Thymus (tissue), 14 donors: ENCODE results near the gene CCT5. TPM values are rescaled to one million over a fixed set of nuclear protein-coding genes. Genes with fewer than 3 reads are reported as not detected.

Source experiments
- DNase-seq, 9 donors: peaks; one replicate each; pipeline ENCODE4 v3.0.0-alpha.2; 2013; ENCODE audit warnings: low spot score in 9 of 9, low read depth in 6 of 9, missing footprints in 1 of 9
- H3K27ac ChIP-seq, 2 donors: one replicate each; pipeline ENCODE4 v1.5.1; 2013; ENCODE audit warnings: control low read depth in 1 of 2, low read depth in 1 of 2, low read length in 1 of 2, mild to moderate bottlenecking in 1 of 2, moderate library complexity in 1 of 2
- H3K27me3 ChIP-seq, 2 donors: one replicate each; pipeline ENCODE4 v1.5.1; 2013; ENCODE audit warnings: low read length in 1 of 2; ENCODE audit not compliant: control insufficient read depth in 2 of 2, insufficient read depth in 1 of 2
- H3K36me3 ChIP-seq, 2 donors: one replicate each; pipeline ENCODE4 v1.5.1; 2013; ENCODE audit warnings: low read length in 1 of 2, mild to moderate bottlenecking in 1 of 2, moderate library complexity in 1 of 2; ENCODE audit not compliant: control insufficient read depth in 2 of 2, insufficient read depth in 2 of 2
- H3K4me1 ChIP-seq, 2 donors: one replicate each; pipeline ENCODE4 v1.5.1; 2013; ENCODE audit warnings: low read length in 2 of 2; ENCODE audit not compliant: control insufficient read depth in 2 of 2, insufficient read depth in 2 of 2
- H3K4me3 ChIP-seq, 2 donors: one replicate each; pipeline ENCODE4 v1.5.1; 2013; ENCODE audit warnings: low read length in 2 of 2, control low read depth in 1 of 2, mild to moderate bottlenecking in 1 of 2
- H3K9me3 ChIP-seq, 2 donors: one replicate each; pipeline ENCODE4 v1.5.1; 2013; ENCODE audit warnings: low read length in 1 of 2, mild to moderate bottlenecking in 1 of 2; ENCODE audit not compliant: control insufficient read depth in 2 of 2, insufficient read depth in 1 of 2
- WGBS: extraction: QIAGEN DNeasy Blood & Tissue Kit; methylation state at CpG from one replicate; pipeline ENCODE4 v1.1.7; 2013; 5-methylcytosine and 5-hydroxymethylcytosine counted together
- long read RNA-seq, 10 donors: transcript quantifications; one replicate each; lab custom pipeline, GENCODE V29; 2026
- polyA plus RNA-seq: library from polyadenylated mRNA; stranded (reverse); fragments of 200-250 nt; gene quantifications from one replicate; pipeline ENCODE4 v1.2.3, GENCODE V29; 2013
- total RNA-seq: library from RNA; stranded (reverse); fragments of 120-200 nt; gene quantifications from one replicate; pipeline ENCODE4 v1.2.4, GENCODE V29; 2013
- donor health status: healthy.

The CCT5 gene
- 356 TPM for total RNA-seq
- polyA plus RNA-seq = 114 TPM
- long read RNA-seq, donor 1, transcript CCT5-201 (11 exons, 3,675 nt) = major isoform, 14 of 25 reads
- long read RNA-seq, donor 1, partial matches to known transcripts = 9 of 25 reads
- long read RNA-seq, donor 1, other reads (novel, unspliced or antisense) = 0 of 25 reads
- long read RNA-seq, donor 2 = 0 reads
- long read RNA-seq, donor 3, transcript CCT5-201 (11 exons, 3,675 nt) = major isoform, 111 of 306 reads
- long read RNA-seq, donor 3, transcript CCT5-212 (2 exons, 568 nt) = minor isoform, 26 of 306 reads
- long read RNA-seq, donor 3, transcript CCT5-210 (3 exons, 1,091 nt) = minor isoform, 6 of 306 reads
- long read RNA-seq, donor 3, partial matches to known transcripts = 159 of 306 reads
- long read RNA-seq, donor 3, other reads (novel, unspliced or antisense) = 0 of 306 reads
- long read RNA-seq, donor 4, transcript CCT5-210 (3 exons, 1,091 nt) = minor isoform, 5 of 127 reads
- long read RNA-seq, donor 4, transcript CCT5-212 (2 exons, 568 nt) = minor isoform, 18 of 127 reads
- long read RNA-seq, donor 4, transcript CCT5-201 (11 exons, 3,675 nt) = major isoform, 35 of 127 reads
- long read RNA-seq, donor 4, partial matches to known transcripts = 68 of 127 reads
- long read RNA-seq, donor 4, other reads (novel, unspliced or antisense) = 0 of 127 reads
- long read RNA-seq, donor 5, transcript CCT5-201 (11 exons, 3,675 nt) = major isoform, 108 of 389 reads
- long read RNA-seq, donor 5, transcript CCT5-212 (2 exons, 568 nt) = minor isoform, 49 of 389 reads
- long read RNA-seq, donor 5, partial matches to known transcripts = 201 of 389 reads
- long read RNA-seq, donor 5, other reads (novel, unspliced or antisense) = 23 of 389 reads
- long read RNA-seq, donor 6, transcript CCT5-201 (11 exons, 3,675 nt) = major isoform, 61 of 171 reads
- long read RNA-seq, donor 6, partial matches to known transcripts = 104 of 171 reads
- long read RNA-seq, donor 6, other reads (novel, unspliced or antisense) = 0 of 171 reads
- long read RNA-seq, donor 7, transcript CCT5-212 (2 exons, 568 nt) = minor isoform, 8 of 220 reads
- long read RNA-seq, donor 7, transcript CCT5-201 (11 exons, 3,675 nt) = major isoform, 99 of 220 reads
- long read RNA-seq, donor 7, partial matches to known transcripts = 107 of 220 reads
- long read RNA-seq, donor 7, other reads (novel, unspliced or antisense) = 0 of 220 reads
- long read RNA-seq, donor 8, transcript CCT5-212 (2 exons, 568 nt) = minor isoform, 14 of 57 reads
- long read RNA-seq, donor 8, transcript CCT5-201 (11 exons, 3,675 nt) = major isoform, 34 of 57 reads
- long read RNA-seq, donor 8, partial matches to known transcripts = 7 of 57 reads
- long read RNA-seq, donor 8, other reads (novel, unspliced or antisense) = 0 of 57 reads
- long read RNA-seq, donor 9, transcript CCT5-212 (2 exons, 568 nt) = minor isoform, 9 of 144 reads
- long read RNA-seq, donor 9, transcript CCT5-201 (11 exons, 3,675 nt) = major isoform, 63 of 144 reads
- long read RNA-seq, donor 9, partial matches to known transcripts = 70 of 144 reads
- long read RNA-seq, donor 9, other reads (novel, unspliced or antisense) = 0 of 144 reads
- long read RNA-seq, donor 10, transcript CCT5-201 (11 exons, 3,675 nt) = major isoform, 58 of 170 reads
- long read RNA-seq, donor 10, transcript CCT5-212 (2 exons, 568 nt) = minor isoform, 20 of 170 reads
- long read RNA-seq, donor 10, partial matches to known transcripts = 77 of 170 reads
- long read RNA-seq, donor 10, other reads (novel, unspliced or antisense) = 7 of 170 reads

- peaks cover 18 to 22% of the 10 kb centered on the region in 2 donors for H3K4me1 ChIP-seq
- WGBS = under 1% methylated on average over 67 of the region's 67 CpGs
- H3K4me3 ChIP-seq = peak within 1 kb of the TSS; percentile 87 to 98
- DNase-seq = peak; percentile 93 to 99 (median 96)
- peak within 1 kb of the TSS; percentile 91 to 93 for H3K27ac ChIP-seq
- H3K36me3 ChIP-seq = peaks cover 3 to 20% of the 10 kb centered on the region in 2 donors
- H3K9me3 ChIP-seq = no peaks in the 10 kb centered on the region
- no peaks in the 10 kb centered on the region for H3K27me3 ChIP-seq
Measured at GRCh38 chr5:10249948-10250805, at the start of gene CCT5. CCT5 (plus strand) TSS chr5:10250280; CDS start chr5:10250341, 61 bp downstream.

- Histone ChIP-seq H3K36me3 (no peaks in the 10 kb centered on the region), H3K27ac (no peak overlapping the region), H3K27me3 (no peaks in the 10 kb centered on the region), H3K4me3 (no peak overlapping the region), H3K9me3 (no peaks in the 10 kb centered on the region), H3K4me1 (no peaks in the 10 kb centered on the region)
- 47% methylated on average over 4 of the region's 4 CpGs for WGBS
- no peak for DNase-seq
Measured at GRCh38 chr5:10201223-10201868, 48.7 kb upstream of the CCT5 start.

GRCh38 chr5:10202089-10202910 is 47.8 kb upstream of the CCT5 start:
- H3K27me3 ChIP-seq = no peaks in the 10 kb centered on the region
- H3K4me1 ChIP-seq = no peaks in the 10 kb centered on the region
- no peak overlapping the region for H3K27ac ChIP-seq
- no peak for DNase-seq
- 95% methylated on average over 3 of the region's 3 CpGs for WGBS
- no peak overlapping the region for H3K4me3 ChIP-seq
- no peaks in the 10 kb centered on the region for H3K9me3 ChIP-seq
- no peaks in the 10 kb centered on the region for H3K36me3 ChIP-seq

- Histone ChIP-seq H3K27me3 (no peaks in the 10 kb centered on the region), H3K27ac (no peak overlapping the region), H3K36me3 (no peaks in the 10 kb centered on the region), H3K4me3 (no peak overlapping the region), H3K4me1 (no peaks in the 10 kb centered on the region), H3K9me3 (no peaks in the 10 kb centered on the region)
- WGBS = 95% methylated on average over 1 of the region's 1 CpG
- DNase-seq = no peak
Measured at GRCh38 chr5:10209004-10209403, 41.1 kb upstream of the CCT5 start.

- no peak overlapping the region for H3K27ac ChIP-seq
- WGBS = 94% methylated on average over 5 of the region's 5 CpGs
- H3K9me3 ChIP-seq = no peaks in the 10 kb centered on the region
- no peak for DNase-seq
- no peaks in the 10 kb centered on the region for H3K27me3 ChIP-seq
- no peak overlapping the region for H3K4me3 ChIP-seq
- H3K4me1 ChIP-seq = no peaks in the 10 kb centered on the region
- H3K36me3 ChIP-seq = no peaks in the 10 kb centered on the region
Measured at GRCh38 chr5:10213316-10213715, 36.8 kb upstream of the CCT5 start.

- no peak for DNase-seq
- 93% methylated on average over 2 of the region's 2 CpGs for WGBS
- H3K27ac ChIP-seq = no peak overlapping the region
- no peaks in the 10 kb centered on the region for H3K4me1 ChIP-seq
- no peaks in the 10 kb centered on the region for H3K9me3 ChIP-seq
- no peaks in the 10 kb centered on the region for H3K36me3 ChIP-seq
- H3K27me3 ChIP-seq = no peaks in the 10 kb centered on the region
- H3K4me3 ChIP-seq = no peak overlapping the region
Measured at GRCh38 chr5:10214041-10214440, 36.0 kb upstream of the CCT5 start.

GRCh38 chr5:10215366-10215765 is 34.7 kb upstream of the CCT5 start:
- Histone ChIP-seq H3K27me3 (no peaks in the 10 kb centered on the region), H3K36me3 (no peaks in the 10 kb centered on the region), H3K27ac (no peak overlapping the region), H3K4me1 (no peaks in the 10 kb centered on the region), H3K9me3 (no peaks in the 10 kb centered on the region), H3K4me3 (no peak overlapping the region)
- WGBS = 94% methylated on average over 5 of the region's 5 CpGs
- no peak for DNase-seq
